Measurements from ENCODE around the gene LBHD2.

LBHD2 gene

DNA sequence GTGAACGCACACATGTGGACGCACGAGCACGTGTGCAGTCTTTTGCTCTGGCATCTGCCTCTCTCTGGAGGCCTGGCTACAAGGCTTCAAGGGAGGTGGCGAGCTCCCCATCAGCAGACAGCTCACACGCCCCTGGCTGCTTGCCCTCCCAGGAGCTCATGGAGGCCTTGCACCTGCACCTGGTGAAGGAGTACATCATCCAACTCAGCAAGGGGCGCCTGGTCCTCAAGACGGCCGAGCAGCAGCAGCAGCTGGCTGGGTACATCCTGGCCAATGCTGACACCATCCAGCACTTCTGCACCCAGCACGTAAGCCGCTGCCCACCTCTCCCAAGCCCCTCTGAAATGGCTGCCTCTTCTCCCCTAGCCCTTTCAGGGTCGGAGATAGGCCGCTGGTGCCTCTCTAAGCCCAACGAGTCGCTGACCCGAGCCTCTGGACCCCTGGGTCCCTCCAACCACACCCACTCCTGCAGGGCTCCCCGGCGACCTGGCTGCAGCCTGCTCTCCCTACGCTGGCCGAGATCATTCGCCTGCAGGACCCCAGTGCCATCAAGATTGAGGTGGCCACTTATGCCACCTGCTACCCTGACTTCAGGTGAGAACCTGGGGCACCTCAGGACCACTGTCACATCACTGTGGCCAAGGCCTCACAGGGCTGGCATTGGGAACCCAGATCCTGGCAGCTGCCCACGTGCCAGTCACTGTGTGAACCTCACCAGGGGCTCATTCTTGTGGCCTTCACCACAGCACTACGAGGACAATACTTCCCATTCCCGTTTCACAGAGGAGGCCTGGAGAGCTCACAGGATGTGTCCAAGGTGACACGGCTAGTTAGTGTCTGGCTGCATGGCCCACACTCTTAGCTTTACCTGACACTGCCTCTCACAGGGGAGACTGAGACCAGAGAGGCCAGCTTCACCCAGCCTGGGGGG is 49.5 kb downstream of the LBHD2 start:
- DNase-seq, result no peak

DNA sequence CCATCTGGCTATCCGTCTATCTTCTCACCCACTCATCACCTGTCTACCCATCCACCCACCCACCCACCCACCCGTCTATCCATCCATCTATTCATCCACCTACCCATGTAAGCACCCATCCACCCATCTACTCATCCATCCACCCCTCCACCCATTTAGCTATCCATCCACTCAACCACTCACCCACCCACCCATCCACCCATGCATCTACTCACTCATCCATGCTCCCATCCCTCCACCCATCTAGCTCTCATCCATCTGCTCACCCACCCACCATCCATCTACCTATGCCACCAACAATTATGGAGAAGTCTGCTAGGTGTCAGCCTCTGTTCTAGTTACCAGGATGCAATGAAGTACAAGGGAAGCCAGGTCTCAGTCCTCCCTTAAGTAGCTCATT is 50.4 kb downstream of the LBHD2 start:
- DNase-seq, result no peak

DNA sequence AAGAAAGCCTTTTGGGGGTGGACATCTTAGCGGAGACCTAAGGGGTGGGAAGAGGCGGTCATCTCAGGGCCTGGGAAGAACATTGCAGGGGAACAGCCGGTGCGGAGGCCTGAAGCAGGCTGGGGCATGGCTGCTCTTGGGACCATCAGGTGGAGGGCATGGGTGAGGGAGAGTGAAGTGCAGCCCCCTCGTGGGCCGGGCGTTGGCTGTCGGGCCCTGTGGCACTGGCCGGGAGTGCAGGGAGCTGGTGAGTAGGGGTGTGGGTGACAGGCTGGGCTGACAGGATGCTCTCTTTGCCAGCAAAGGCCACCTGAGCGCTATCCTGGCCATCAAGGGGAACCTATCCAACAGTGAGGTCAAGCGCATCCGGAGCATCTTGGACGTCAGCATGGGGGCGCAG is 50.9 kb downstream of the LBHD2 start:
- no peak for DNase-seq

DNA sequence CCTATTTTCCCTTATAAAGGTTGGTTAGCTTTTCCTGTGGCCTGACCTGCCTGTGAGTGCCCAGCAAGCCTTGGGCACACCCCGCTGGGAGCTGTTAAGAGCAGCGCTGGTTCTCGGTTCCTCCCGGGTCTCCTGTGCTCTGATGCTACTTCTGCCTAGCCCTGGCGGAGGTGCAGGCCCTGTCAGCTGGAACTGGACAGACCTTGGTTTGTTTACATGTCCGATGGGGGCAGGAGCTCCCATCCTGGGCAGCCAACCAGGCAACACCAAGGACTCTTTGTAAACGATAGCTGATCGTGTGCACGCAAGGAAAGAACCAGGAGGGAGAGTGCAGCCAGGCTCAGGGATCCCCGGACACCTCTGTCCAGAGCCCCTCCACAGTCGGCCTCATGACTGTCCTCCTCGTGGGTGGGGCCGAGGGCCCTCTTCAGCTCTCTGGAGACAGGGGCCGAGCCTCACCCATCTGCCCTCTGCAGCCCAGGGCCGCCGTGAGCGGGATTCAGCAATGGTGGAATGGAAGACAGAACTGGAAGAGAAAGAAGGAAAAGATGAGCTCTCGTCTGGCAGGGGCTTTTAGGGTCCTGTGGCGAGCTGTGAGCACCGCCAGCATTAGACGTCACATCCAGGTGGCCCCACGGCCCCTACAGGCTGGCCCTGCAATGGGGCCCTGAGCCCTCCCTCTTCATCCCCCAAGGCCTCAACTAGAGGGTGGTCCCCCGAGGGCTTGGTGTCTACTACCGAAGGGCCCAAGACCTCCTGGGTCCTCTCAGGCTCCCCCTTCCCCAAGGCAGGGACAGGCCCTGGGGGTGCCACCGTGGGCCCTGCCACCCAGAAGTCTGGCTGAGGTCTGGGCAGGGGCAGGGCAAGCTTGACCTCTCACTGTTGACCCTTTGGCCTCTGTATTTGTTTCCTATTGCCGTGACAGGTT is 51.6 kb downstream of the LBHD2 start:
- no peak for DNase-seq

DNA sequence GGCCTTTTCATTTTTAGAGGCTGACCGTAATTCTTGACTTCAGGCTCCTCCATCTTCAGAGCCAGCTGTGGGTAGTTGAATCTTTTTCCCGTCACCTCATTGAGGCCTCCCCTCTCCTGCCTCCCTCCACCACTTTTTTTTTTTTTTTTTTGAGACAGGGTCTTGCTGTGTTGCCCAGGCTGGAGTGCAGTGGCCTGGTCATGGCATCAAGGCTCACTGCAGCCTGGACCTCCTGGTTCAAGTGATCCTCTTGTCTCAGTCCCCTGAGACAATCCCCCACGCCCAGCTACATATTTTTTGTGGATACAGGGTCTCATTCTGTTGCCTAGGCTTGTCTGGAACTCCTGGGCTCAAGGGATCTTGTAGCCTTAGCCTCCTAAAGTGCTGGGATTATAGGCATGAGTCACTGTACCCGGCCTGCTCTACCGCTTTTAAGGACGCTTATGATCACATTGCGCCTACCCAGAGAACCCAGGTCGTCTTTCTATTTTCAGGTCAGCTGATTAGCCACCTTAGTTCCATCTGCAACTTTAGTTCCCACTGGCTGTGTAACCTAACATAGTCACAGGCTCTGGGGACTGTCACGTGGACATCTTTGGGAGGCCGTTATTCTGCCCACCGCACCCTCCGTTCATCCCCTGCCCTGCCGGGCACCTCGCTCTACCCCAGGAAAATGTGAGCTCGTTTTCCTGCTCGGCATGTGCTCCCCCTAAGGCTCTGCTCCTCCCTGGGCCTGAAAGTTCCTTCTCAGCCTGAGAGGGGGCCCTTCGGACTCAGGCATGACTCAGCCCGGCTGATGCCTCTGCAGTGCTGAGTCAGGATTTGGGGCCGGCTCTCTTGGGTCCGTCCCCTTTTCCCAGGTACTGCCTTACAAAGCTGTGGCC is 52.6 kb downstream of the LBHD2 start:
- no peak for DNase-seq

DNA sequence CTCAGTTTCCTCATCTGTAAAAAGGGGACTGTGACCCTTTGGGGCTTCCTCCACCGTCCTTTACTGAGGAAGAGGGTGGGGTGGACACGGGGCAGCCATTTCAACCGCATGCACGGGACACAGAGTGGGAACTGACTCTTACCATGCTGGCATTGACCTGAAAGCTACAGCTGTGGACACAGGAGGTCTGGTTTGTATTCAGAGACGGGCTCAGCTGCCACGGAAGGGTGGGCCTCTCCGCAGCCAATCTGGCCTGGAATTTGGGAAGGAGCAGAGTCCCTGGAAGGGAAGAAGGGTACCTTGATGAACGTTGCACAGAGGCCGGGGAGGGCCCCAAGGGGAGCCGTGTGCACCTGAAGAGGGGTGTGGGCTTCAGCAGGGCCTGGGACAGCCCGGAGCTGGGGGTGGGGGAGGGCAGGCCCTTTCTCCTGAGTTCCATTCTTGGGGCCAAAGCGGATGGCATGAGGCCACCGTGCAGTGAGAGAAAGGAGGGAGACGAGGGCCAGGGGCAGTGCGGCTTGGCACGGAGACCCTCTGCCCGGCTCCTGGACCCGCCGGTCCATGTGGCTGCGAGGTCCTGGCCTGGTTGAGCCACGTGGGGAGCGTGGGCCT is 53.8 kb downstream of the LBHD2 start:
- DNase-seq, result no peak

DNA sequence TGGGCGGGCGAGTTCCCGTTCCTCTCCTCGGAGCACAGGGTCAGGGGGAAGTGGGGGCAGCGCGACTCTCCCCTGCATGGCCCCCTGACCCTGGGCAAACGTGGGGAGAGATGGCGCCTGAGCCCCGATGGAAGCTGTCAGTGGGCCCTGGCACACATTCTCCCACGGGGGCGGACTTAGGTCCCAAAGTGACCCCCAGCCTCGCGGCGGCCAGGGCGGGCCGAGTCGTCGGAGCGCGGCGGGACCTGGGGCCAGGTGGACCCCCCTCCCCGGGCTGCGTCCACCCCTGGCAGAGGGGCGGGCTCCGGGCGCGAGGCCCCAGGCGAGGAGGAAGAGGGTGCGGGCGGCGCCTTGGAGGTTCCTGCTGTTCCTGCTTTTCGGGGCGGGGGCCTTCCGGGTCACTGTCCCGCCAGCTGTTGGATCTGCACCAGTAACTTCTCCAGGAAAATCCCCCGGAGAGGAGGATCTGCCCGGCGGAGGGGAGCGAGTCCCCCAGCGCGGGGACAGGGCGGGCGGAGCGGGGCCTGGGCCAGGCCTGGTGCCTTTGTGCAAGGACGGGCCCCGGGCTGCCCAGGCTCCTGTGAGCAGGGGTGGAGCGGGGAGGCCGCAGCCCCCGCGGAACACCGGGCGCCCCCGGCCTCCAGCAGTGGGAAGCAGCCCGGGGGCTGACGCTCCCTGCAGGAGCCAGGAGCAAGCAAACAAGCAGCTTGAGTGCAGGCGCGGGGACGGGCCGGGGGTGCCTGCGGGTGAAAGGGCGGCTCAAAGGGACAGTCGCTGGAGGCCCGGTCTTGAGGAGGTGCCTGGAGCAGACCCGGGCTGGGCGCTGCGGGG is 54.5 kb downstream of the LBHD2 start:
- no peak for DNase-seq

DNA sequence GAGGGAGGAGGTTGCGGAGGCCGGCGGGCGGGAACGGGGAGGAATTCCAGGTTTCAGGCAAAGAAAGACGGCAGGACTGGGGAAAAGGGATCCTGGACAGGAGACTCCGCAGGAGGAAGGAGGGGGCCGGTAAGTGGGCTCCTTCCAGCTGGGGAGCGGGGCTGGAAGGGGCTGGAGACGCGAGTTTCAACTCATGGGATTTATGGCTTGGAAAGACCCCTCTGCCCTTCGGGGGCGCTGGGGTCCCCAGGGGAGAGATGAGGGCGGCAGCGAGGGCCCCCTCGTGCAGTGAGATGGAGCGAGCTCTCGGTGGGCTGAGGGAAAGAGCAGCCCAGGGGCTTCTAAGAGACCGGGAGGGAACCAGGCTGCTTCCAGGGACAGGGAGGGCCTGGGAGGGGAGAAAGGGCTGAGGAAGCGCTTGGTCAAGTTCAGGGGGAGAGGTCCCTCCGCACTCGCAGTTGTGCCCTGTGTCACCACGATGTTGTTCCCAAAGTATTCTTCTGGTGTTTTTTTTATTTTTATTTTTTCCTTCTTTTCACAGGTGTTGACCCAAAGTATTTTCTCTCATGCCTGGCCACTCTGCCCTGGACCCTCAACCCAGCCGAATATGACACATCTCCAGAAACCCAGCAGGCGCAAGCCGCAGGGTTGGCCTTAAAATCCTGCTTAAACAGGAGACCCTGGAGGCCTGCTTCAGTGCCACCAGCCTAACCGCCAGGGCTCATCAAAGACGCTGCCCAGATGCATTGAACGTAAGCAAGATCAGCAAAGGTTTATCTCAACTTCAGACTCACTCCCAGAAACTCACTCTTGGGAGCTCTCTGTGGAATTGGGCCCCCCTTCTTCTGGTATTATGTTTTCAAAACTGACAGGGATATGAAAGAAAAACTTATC is 55.4 kb downstream of the LBHD2 start:
- DNase-seq, result no peak

All from activated CD4-positive, alpha-beta T cell treated with anti-CD3 and anti-CD28 coated beads, Interleukin-2, amount 50 U/mL, for 4 hours (primary cell).